GM12878 (cell line): ENCODE measurements around the gene FAM216A. TPM values are rescaled to one million over a fixed set of nuclear protein-coding genes. Genes with fewer than 3 reads are reported as not detected.

ENCODE experiments used
- ATAC-seq: fragments of 200-7000 bp; cut with Tn5 transposase; 3 replicates; pipeline ENCODE4 v1.9.1; 2020; ENCODE audit warnings: mild to moderate bottlenecking, moderate library complexity
- BruUV-seq: library from RNA; stranded (reverse); fragments of 400-500 nt; replicated peaks from 2 replicates; lab custom pipeline; 2021; lab: Mats Ljungman, UMichigan
- CTCF ChIA-PET: fragments of 300-600 bp; sonication (Branson Sonifier 250); formaldehyde crosslinking; extraction: SDS; loops from one replicate; lab custom pipeline; 2021; ENCODE audit warnings: inconsistent platforms; lab: Yijun Ruan, JAX
- POLR2A ChIA-PET: fragments of 350-600 bp; formaldehyde crosslinking; extraction: SDS; loops from one replicate; lab custom pipeline; 2021; ENCODE audit warnings: inconsistent platforms; lab: Charles Lee
- RAD21 ChIA-PET: fragments of 300-600 bp; sonication (Branson Sonifier 250); formaldehyde crosslinking; loops from one replicate; lab custom pipeline; 2023; ENCODE audit warnings: antibody characterized with exemption; ENCODE audit not compliant: unreplicated experiment; lab: Charles Lee
- SMC1A ChIA-PET: fragments of 300-600 bp; sonication (Branson Sonifier 250); formaldehyde crosslinking; loops from one replicate; lab custom pipeline; 2023; ENCODE audit not compliant: unreplicated experiment, uncharacterized antibody; lab: Charles Lee
- DNase-seq: peaks from one replicate; pipeline ENCODE4 v3.0.0-alpha.2; 2011; ENCODE audit warnings: low read depth, low spot score
- FAIRE-seq: peaks from 3 replicates; lab custom pipeline; 2011; peaks lifted over from hg19 to GRCh38; lab: Jason Lieb, UNC
- H2AFZ ChIP-seq: 2 replicates; pipeline ENCODE4 v1.6.0; 2011; ENCODE audit warnings: low read depth, low read length, control low read depth; ENCODE audit not compliant: control insufficient read depth
- H3K27ac ChIP-seq: 2 replicates; pipeline ENCODE4 v1.5.1; 2011; ENCODE audit warnings: control low read depth; ENCODE audit not compliant: control insufficient read depth, insufficient read depth
- H3K27me3 ChIP-seq, 2 experiments: replicated peaks in 1 of 2; 2 replicates each; pipeline versions ENCODE4 v1.6.0 to v1.6.1; 2011; ENCODE audit warnings: low read length in 1 of 2; ENCODE audit not compliant: control insufficient read depth in 2 of 2, insufficient read depth in 2 of 2
- H3K36me3 ChIP-seq, 2 experiments: 2 replicates each; pipeline ENCODE4 v1.5.1; 2011; ENCODE audit warnings: low read length in 1 of 2; ENCODE audit not compliant: control insufficient read depth in 2 of 2, insufficient read depth in 2 of 2
- H3K4me1 ChIP-seq: 2 replicates; pipeline ENCODE4 v1.6.1; 2011; ENCODE audit warnings: mild to moderate bottlenecking, low read length, moderate library complexity, mixed read lengths; ENCODE audit not compliant: control insufficient read depth, insufficient read depth
- H3K4me2 ChIP-seq: 2 replicates; pipeline ENCODE4 v1.6.0; 2011; ENCODE audit warnings: control low read depth; ENCODE audit not compliant: control insufficient read depth, insufficient read depth
- H3K4me3 ChIP-seq: fragments of 200-600 bp; sonication (generic); 2 replicates; pipeline ENCODE4 v1.5.1; 2016
- H3K79me2 ChIP-seq: 2 replicates; pipeline ENCODE4 v1.6.0; 2011; ENCODE audit warnings: low read length; ENCODE audit not compliant: control insufficient read depth, insufficient read depth
- H3K9ac ChIP-seq: 2 replicates; pipeline ENCODE4 v1.8.0; 2011; ENCODE audit warnings: low read length, control low read depth, mixed read lengths; ENCODE audit not compliant: control insufficient read depth, insufficient read depth
- H3K9me3 ChIP-seq: replicated peaks from 3 replicates; pipeline ENCODE4 v1.5.1; 2011; ENCODE audit warnings: mild to moderate bottlenecking, low read length; ENCODE audit not compliant: control insufficient read depth, insufficient read depth
- H4K20me1 ChIP-seq: 2 replicates; pipeline ENCODE4 v1.6.0; 2011; ENCODE audit not compliant: control insufficient read depth, insufficient read depth
- CBX5 ChIP-seq: sonication (generic); IDR thresholded peaks from 2 replicates; pipeline ENCODE4 v1.6.1; 2016; ENCODE audit warnings: low read depth, moderate library complexity, mild to moderate bottlenecking, inconsistent platforms
- KAT2A ChIP-seq: conservative IDR thresholded peaks from 2 replicates; pipeline ENCODE4 v1.6.1; 2011; ENCODE audit warnings: low read depth, low read length; ENCODE audit not compliant: control insufficient read depth
- POLR2AphosphoS2 ChIP-seq: IDR thresholded peaks from 2 replicates; pipeline ENCODE4 v1.6.1; 2011; ENCODE audit warnings: low read depth, mild to moderate bottlenecking, low read length, improper control_type of control experiment, moderate library complexity
- POLR2AphosphoS5 ChIP-seq: IDR thresholded peaks from 2 replicates; pipeline ENCODE4 v1.6.1; 2011; ENCODE audit warnings: mild to moderate bottlenecking, low read length, inconsistent platforms
- RAD21 ChIP-seq: IDR thresholded peaks from 2 replicates; pipeline ENCODE4 v1.6.1; 2011; ENCODE audit warnings: mild to moderate bottlenecking, low read depth, low read length, moderate library complexity; ENCODE audit not compliant: insufficient read depth
- RUNX3 ChIP-seq: IDR thresholded peaks from 2 replicates; pipeline ENCODE4 v1.6.1; 2012; ENCODE audit warnings: low read length, inconsistent platforms
- SIN3A ChIP-seq: IDR thresholded peaks from 2 replicates; pipeline ENCODE4 v1.6.1; 2012; ENCODE audit warnings: low read depth, low read length, improper control_type of control experiment
- YBX1 ChIP-seq: fragments of 450-650 bp; IDR thresholded peaks from 2 replicates; pipeline ENCODE4 v1.6.1; 2016; ENCODE audit warnings: antibody characterized with exemption
- ZNF384 ChIP-seq: IDR thresholded peaks from 2 replicates; pipeline ENCODE4 v1.6.1; 2012; ENCODE audit warnings: low read depth, mild to moderate bottlenecking, low read length, improper control_type of control experiment, borderline replicate concordance
- ZZZ3 ChIP-seq: IDR thresholded peaks from 2 replicates; pipeline ENCODE4 v1.6.1; 2011; ENCODE audit warnings: low read depth; ENCODE audit not compliant: control insufficient read depth, insufficient read length
- WGBS: methylation state at CpG from one replicate; pipeline ENCODE4 v1.1.6; 2016; ENCODE audit warnings: low lambda C conversion rate; ENCODE audit not compliant: insufficient replicate concordance, insufficient coverage; ENCODE audit errors: missing lambda C conversion rate; 5-methylcytosine and 5-hydroxymethylcytosine counted together
- in situ Hi-C: fragments of 300-500 bp; cut with MboI; formaldehyde crosslinking; loops from 9 replicates; pipeline ENCODE4 v1.14.3; 2018; ENCODE audit warnings: mixed read lengths
- intact Hi-C: fragments of 100-400 bp; cut with micrococcal nuclease; formaldehyde crosslinking; loops from one replicate; pipeline ENCODE4 v1.14.2; 2022; ENCODE audit not compliant: unreplicated experiment
- polyA plus RNA-seq, 11 experiments: library from polyadenylated mRNA; depleted of rRNA in 4 of 11; unstranded in 6 of 11; stranded (reverse) in 5 of 11; fragments of >200 nt; fragmentation: Nextera tagmentation in 4 of 11; fragmentation: Illumina TruSeq in 1 of 11; extraction: Ambion mirVana in 4 of 11; extraction: Trizol in 1 of 11; gene quantifications; 1 replicate in 1 of 11; 2 replicates in 10 of 11; pipeline versions ENCODE4 v1.2.1 to v1.2.3, GENCODE V29; 2011 to 2016; ENCODE audit warnings: inconsistent platforms in 2 of 11, missing spikeins in 2 of 11, low read depth in 1 of 11
- total RNA-seq, 4 experiments: library from RNA; depleted of rRNA in 3 of 4; stranded (reverse); fragments of >200 nt in 3 of 4; fragmentation: Illumina TruSeq in 1 of 4; extraction: Trizol in 1 of 4; gene quantifications; 2 replicates each; pipeline versions ENCODE4 v1.2.1 to v1.2.3, GENCODE V29; 2013 to 2021
- TF ChIP-seq, protein P1 (sequence below): fragments of 450-650 bp; conservative IDR thresholded peaks from 2 replicates; pipeline ENCODE4 v1.6.1; 2017; ENCODE audit warnings: mild to moderate bottlenecking, moderate library complexity
- TF ChIP-seq, protein P2 (sequence below): fragments of 450-650 bp; IDR thresholded peaks from 2 replicates; pipeline ENCODE4 v1.6.1; 2016; ENCODE audit warnings: mild to moderate bottlenecking
- TF ChIP-seq, protein P3 (sequence below): IDR thresholded peaks from 2 replicates; pipeline ENCODE4 v1.6.1; 2012; ENCODE audit warnings: low read depth, low read length, improper control_type of control experiment

Gene FAM216A
- total and polyA plus RNA-seq, 10 of the 15 experiments (the other 5 are each of a cell fraction or from before 2014, with no cell fraction given), result 15.0 to 48.3 (median 35.0) TPM

DNA sequence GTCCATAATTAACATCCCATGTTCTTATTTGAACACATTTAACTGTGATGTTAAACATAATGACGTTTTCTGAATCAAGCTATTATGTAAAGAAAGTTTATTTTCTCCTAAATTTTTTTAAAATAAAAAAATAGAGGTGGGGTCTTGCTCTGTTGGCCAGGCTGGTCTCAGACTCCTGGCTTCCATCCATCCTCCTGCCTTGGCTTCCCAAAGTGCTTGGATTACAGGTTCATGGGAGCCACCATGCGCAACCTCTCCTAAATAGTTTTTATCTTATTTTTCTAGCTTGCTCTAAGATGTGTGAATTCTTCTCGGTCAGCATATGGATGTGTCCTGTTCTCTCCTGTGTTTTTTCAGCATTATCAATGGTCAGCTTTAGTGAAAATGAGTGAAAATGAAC, 36.7 kb downstream of the FAM216A start (continued):
- TF ChIP-seq CBX5 (no peak), POLR2AphosphoS5 (no peak), ZZZ3 (no peak), RAD21 (no peak)
- TF ChIP-seq, protein P1, sequence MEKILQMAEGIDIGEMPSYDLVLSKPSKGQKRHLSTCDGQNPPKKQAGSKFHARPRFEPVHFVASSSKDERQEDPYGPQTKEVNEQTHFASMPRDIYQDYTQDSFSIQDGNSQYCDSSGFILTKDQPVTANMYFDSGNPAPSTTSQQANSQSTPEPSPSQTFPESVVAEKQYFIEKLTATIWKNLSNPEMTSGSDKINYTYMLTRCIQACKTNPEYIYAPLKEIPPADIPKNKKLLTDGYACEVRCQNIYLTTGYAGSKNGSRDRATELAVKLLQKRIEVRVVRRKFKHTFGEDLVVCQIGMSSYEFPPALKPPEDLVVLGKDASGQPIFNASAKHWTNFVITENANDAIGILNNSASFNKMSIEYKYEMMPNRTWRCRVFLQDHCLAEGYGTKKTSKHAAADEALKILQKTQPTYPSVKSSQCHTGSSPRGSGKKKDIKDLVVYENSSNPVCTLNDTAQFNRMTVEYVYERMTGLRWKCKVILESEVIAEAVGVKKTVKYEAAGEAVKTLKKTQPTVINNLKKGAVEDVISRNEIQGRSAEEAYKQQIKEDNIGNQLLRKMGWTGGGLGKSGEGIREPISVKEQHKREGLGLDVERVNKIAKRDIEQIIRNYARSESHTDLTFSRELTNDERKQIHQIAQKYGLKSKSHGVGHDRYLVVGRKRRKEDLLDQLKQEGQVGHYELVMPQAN, result no peak

DNA sequence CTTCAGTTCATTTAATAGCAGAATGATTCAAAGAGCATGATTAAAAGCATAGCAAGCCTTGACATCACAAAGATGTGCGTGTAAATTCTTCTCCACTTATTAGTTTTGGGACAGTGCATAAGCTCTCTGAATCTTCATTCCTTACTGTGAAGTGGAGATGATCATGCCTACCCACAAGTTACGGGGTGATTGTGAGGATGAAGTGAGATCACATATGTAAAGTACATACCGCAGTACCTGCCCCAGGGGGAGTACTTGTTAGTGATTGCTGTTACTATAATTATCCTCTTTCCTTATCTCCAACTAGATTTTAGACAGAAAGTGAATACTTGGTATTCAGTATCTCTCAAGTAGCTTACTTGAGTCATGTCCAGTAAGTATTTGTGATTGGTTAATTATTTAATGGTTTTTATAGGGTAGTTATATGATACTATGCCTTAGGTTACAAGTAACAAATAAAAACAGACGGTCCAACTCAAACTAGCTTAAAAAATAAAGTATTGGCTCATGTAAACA, 39.5 kb downstream of the FAM216A start:
- Histone ChIP-seq H3K4me2 (no peak overlapping the region), H4K20me1 (no peaks in the 10 kb centered on the region), H3K27ac (no peak overlapping the region), H3K36me3 (no peaks in the 10 kb centered on the region), H3K9ac (no peak overlapping the region), H3K4me3 (no peak overlapping the region), H3K79me2 (no peaks in the 10 kb centered on the region), H3K27me3 (no peaks in the 10 kb centered on the region), H2AFZ (no peak overlapping the region), H3K4me1 (no peaks in the 10 kb centered on the region; the same call in 1 of the 2 replicates), H3K9me3 (no peaks in the 10 kb centered on the region)
- intact Hi-C loops, result no loop called here
- TF ChIP-seq, protein P2, sequence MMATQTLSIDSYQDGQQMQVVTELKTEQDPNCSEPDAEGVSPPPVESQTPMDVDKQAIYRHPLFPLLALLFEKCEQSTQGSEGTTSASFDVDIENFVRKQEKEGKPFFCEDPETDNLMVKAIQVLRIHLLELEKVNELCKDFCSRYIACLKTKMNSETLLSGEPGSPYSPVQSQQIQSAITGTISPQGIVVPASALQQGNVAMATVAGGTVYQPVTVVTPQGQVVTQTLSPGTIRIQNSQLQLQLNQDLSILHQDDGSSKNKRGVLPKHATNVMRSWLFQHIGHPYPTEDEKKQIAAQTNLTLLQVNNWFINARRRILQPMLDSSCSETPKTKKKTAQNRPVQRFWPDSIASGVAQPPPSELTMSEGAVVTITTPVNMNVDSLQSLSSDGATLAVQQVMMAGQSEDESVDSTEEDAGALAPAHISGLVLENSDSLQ, result no peak
- TF ChIP-seq YBX1 (no peak), ZZZ3 (no peak), ZNF384 (no peak), SIN3A (no peak), RUNX3 (no peak), POLR2AphosphoS2 (no peak), KAT2A (no peak)
- TF ChIP-seq, protein P3, sequence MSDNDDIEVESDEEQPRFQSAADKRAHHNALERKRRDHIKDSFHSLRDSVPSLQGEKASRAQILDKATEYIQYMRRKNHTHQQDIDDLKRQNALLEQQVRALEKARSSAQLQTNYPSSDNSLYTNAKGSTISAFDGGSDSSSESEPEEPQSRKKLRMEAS, result no peak
- ATAC-seq (no peak), FAIRE-seq (no peak), DNase-seq (no peak)
- ChIA-PET RAD21 (interaction anchor here (0.8 to 5.6 kb wide), 3 partner anchors 21 to 93 kb away, joined by 3 to 70 read pairs (median 3); no protein-coding TSS in a partner anchor), POLR2A (interaction anchor here (0.5 to 2.1 kb wide), 5 partner anchors 27 to 94 kb away, joined by 3 to 8 read pairs (median 3); no protein-coding TSS in a partner anchor), SMC1A (interaction anchor here (0.8 to 26.9 kb wide), 10 partner anchors 15 to 185 kb away, joined by 3 to 492 read pairs (median 3); partner anchors contain the start of genes ARPC3, FAM216A and GPN3), CTCF (interaction anchor here (0.7 to 21.1 kb wide), 4 partner anchors 11 to 90 kb away, joined by 3 to 462 read pairs (median 3); partner anchors contain the start of gene ARPC3)
- WGBS, result 50% methylated on average over 4 of the region's 4 CpGs
- no TSS peak for BruUV-seq
- in situ Hi-C loops, result no loop called here
